ENCODE data around the gene KRT85.
"Not testable (repeated sequence)": the region's sequence is repeated elsewhere in the genome, so short reads cannot be mapped to it uniquely, and the experiment has no call there.

Gene KRT85

GRCh38 chr12:52366738-52367485, at the start of gene KRT85:
Gene KRT85, minus strand, starts transcription at chr12:52367481. Its CDS starts 76 bp downstream, at chr12:52367405.
- no peak for DNase-seq (ENCODE audit: low spot score)

DNA sequence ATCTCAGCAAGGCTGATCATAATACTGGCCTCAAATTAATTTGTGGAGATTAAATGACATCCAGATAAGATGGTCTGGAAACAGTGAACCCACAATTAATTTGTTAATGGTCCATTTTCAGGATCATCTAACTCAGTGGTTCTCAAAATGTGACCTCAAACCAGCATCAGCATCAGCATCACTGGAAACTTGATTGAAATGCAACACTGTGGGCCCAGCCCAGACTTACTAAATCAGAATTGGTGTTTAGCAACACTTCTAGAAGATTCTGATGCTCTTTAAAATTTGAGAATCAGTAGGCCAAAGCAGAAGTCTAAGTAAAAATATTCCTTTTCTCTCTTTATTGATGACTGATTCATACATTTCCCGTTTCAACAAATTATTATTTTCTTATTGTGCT, 49.5 kb upstream of the KRT85 start:
- no peak for DNase-seq (ENCODE audit: low spot score)

GRCh38 chr12:52415870-52416750, 48.8 kb upstream of the KRT85 start:
- no peak for DNase-seq (ENCODE audit: low spot score)

DNA sequence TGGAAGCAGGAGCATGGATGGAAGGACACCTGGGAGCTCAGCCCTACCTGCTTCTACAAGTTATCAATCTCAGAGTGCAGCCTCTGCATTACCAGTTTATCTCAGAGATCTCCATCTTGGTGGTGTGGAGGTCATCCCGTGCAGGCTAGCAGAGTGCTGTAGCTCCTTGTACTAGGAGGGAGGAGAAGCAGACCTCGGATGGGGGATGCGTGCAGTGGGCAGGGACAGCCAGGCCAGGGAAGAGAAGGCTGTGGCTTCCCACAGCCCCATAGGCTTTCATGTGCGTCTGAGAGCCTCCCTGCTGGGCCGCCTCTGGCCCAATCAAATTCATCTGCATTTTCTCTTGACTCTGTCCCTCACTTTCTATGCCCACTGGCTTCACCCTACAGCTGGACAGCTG, 47.7 kb upstream of the KRT85 start:
- DNase-seq (ENCODE audit: low spot score), result no peak

- DNase-seq (ENCODE audit: low spot score), result no peak
Measured at GRCh38 chr12:52413782-52414345, 46.6 kb upstream of the KRT85 start.

GRCh38 chr12:52413202-52413601, 45.9 kb upstream of the KRT85 start:
- DNase-seq (ENCODE audit: low spot score), result no peak

DNA sequence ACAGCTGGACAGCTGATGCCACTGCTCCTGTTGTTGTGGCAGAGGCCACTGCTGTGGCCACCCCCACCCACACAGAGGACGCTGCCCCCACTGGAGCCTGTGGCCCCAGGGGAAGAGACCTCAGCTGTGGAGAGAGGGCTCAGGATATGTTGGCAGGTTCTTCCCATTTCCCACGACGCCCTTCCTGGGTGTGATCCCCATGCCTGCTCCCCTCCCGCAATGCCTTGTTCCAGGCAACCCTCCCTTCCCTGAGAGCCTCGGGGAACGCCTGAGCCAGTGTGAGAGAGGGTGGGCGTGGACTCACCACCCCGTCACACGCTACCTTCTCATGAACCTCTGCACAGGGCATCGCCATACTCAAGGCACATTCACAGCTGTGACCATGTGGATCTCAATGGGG, 44.5 kb upstream of the KRT85 start:
- DNase-seq (ENCODE audit: low spot score), result no peak

DNA sequence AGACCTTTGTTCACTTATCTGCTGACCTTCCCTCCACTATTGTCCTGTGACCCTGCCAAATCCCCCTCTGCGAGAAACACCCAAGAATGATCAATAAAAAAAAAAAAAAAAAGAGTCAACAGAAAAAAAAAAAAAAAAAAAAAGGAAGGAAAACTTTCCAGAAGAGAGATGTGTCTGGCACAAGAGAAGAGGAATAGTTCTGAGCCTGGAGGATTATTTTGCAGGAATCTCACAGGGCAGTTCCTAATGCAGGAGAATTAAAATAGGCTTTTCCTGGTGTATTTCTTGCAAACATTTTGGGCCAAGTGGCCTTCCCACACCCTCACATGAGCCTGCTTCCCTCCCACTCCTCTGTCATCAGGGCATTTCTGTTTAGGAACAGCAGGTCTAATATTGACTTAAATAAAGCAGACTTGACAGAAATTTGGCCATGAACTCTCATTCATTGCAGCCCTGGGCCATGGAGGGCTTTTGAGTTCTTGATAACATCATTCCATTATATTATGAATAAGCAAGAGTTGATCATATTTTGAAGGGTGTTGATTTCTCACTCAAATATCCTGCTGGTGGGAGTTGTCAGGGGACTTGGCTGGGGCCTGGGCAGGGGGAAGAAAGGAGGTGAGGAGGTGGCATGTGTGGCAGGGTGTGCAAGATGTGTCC, 43.4 kb upstream of the KRT85 start:
- DNase-seq (ENCODE audit: low spot score), result not testable (repeated sequence)

DNA sequence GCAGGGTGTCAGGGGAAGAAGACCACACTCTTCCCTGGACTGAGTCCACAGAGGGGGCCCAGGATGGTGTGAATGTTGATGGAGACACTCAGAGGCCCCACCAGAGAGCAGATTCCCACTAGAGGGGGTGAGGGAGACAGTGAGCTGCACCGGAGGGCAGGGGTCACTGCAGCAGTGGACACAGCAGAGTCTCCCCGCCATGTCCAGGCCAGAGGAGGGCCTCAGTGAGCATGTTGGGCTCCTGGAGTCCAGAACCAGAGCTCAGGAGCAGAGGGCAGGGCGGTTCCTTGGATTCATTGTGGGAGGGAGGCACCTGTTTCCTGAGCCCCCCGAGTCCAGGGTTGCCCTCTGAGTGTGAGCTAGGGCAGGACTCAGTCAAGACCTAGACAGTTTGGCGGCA, 40.6 kb upstream of the KRT85 start:
- no peak for DNase-seq (ENCODE audit: low spot score)

- no peak for DNase-seq (ENCODE audit: low spot score)
Measured at GRCh38 chr12:52405922-52406385, 38.7 kb upstream of the KRT85 start, which contains the start of gene KRT82. Gene KRT82, minus strand, starts transcription at chr12:52406335. Its CDS starts 58 bp downstream, at chr12:52406277.

DNA sequence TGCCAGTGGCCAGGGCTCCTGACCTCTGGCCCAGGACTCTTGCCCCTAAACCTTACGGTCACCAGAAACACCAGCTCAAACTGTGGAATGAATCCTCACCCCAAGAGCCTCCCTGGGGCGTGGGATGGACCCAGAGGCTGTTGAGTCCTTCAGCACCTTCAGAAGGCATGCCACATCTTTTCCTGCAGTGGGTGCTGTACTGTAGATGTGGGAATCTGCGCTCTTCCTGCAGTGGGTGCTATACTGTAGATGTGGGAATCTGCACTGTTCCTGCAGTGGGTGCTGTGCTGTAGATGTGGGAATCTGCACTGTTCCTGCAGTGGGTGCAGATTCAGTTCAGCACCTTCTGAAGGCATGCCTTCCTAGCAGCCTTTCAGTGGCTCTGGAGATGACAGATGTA, 37.7 kb upstream of the KRT85 start:
- DNase-seq (ENCODE audit: low spot score), result no peak

GRCh38 chr12:52403561-52403960, 36.3 kb upstream of the KRT85 start:
- DNase-seq (ENCODE audit: low spot score), result no peak

- no peak for DNase-seq (ENCODE audit: low spot score)
Measured at GRCh38 chr12:52402873-52403540, 35.7 kb upstream of the KRT85 start.

DNA sequence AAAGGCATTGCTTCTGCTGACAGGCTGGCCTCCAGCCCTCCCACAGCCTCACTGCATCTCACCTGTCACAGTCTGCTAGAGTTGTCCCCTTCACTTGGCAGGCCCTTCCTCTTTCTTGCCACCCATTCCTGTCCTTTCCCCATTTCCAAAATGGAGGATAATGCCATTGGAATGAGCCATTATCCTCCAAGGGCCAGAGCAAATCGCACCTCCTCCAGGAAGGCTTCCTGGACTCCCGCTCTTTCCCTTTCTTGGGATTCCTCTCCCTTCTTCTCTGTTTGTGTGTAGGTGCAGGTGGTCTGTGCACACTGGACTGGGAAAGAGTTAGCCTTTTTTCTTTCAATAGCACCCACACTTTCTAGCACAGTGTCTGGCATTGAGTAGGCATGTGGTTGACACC, 35.1 kb upstream of the KRT85 start:
- DNase-seq (ENCODE audit: low spot score), result no peak

- DNase-seq (ENCODE audit: low spot score), result no peak
Measured at GRCh38 chr12:52401926-52402325, 34.6 kb upstream of the KRT85 start.

DNA sequence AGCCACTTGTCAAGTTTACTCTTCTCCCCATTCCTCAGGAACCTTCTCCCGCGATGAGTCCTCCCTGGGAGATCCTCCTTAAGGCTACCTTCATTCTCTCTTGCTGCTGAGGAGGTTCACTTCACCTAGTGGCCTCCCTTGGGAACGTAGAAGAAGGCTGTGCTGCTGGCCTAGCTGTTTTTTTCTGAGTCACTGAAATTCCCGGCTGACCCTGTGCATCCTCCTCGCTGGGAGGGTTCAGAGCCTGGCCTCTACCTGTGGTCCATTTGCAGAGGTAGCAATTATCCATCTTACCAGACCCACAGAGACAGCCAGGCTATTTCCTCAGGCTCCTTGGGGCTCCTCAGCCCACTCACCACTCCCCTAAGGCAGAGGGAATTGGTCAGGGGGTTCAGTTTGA, 34.2 kb upstream of the KRT85 start:
- no peak for DNase-seq (ENCODE audit: low spot score)

- no peak for DNase-seq (ENCODE audit: low spot score)
Measured at GRCh38 chr12:52400906-52401305, 33.6 kb upstream of the KRT85 start.

DNA sequence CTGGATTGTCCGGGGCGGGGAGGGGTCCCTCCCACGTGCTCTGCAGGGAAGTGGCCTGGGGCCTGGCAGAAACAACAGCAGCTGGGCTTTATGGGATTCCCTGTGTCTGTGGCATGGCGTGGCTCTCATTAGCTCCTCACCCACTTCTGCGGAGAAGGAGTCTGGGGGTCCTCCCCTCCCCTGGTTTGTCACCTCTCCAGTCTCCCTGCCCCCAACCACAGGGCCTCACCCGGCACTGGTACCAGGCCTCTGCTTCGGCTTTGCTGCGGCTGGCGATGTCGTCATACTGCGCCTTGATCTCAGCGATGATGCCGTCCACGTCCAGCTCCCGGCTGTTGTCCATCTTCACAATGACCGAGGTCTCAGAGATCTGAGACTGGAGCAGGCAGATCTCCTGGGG, 32.5 kb upstream of the KRT85 start:
- no peak for DNase-seq (ENCODE audit: low spot score)

DNA sequence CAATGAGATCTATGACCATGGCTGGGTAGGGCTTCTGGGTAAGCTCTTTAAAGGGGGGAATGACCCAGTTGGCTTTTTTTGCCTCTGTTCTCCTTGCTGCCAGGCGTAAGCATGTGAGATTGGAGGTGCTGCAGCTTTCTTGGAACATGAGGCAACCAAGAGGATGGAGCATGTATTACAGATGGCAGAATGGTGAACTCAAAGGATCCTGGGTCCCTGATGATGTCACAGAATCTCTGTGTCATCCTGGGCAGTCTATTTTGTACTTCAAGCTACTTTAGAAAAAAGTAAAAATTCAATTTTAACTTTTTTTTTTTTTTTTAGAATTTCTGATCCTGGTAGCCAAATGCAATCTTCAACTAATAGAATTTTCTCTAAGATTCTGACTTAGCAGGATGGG, 30.9 kb upstream of the KRT85 start:
- no peak for DNase-seq (ENCODE audit: low spot score)

- DNase-seq (ENCODE audit: low spot score), result no peak
Measured at GRCh38 chr12:52396656-52397055, 29.4 kb upstream of the KRT85 start.

- DNase-seq (ENCODE audit: low spot score), result no peak
Measured at GRCh38 chr12:52395761-52396434, 28.6 kb upstream of the KRT85 start.
